ENCODE data around the gene RAB8B.
A peak's percentile ranks its signal among the peaks of the same experiment; 100 is the strongest.

The RAB8B gene

DNA sequence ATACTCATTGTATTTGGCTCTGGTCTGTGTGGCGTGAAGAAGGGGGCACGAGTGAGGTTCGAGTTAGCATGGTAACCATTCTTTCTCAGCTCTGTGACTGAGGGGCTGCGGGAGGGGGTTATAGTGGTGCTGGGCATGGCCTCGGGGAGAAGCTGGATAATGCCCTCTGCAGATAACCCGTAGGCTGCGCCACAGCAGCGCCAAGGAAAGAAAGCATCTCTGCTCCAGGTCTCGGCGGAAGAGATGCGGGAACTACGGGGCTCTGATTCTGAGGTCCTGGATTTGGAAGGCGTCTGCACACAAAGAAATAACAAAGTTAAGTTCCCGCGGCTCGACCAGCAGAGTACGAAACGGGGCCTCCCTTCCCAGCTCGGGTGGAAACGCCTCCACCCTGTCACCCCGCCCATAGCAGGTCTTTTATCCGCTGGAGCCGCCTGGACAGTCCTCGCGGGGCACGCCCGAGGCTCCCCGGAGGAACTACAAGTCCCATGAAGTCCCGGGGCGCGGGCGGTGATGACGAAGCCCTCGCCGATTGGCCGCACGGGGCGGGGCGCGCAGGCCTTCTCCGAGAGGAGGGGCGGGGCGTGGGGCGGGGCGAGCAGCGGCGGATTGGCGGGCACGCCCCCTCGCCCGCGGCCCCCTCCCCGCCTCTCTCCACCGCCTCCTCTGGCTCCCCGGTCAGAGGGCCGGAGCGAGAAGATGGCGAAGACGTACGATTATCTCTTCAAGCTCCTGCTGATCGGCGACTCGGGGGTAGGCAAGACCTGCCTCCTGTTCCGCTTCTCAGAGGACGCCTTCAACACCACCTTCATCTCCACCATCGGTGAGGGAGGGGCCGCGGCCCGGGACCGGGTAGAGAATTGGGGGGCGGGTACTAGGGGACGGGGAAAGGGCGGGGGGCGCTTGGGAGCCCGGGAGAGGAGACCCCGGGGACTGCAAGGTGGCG, at the start of gene RAB8B:
Gene RAB8B, plus strand, starts transcription at position 681 of the 946 bp plus-strand sequence. Its CDS starts 19 bp downstream, at position 700.
- peak; percentile 98 for DNase-seq

DNA sequence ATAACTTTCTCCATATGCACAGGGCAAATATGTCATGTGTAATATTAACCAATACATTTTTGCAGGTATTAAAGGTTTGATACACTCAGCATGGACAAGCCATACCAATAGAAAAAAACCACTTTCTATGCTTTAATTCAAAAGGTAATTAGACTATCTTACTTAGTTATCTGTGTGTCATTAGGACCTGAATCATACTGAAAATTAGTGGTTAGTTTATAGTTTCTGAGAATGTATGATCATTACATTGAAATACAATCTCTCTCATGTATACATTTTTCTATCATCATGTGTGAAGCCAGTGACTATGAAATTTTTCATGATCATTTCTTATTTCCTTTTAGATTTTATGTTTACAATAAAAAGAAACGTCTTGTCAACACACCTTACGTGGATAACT, 48.5 kb upstream of the RAB8B start:
- no peak for DNase-seq

DNA sequence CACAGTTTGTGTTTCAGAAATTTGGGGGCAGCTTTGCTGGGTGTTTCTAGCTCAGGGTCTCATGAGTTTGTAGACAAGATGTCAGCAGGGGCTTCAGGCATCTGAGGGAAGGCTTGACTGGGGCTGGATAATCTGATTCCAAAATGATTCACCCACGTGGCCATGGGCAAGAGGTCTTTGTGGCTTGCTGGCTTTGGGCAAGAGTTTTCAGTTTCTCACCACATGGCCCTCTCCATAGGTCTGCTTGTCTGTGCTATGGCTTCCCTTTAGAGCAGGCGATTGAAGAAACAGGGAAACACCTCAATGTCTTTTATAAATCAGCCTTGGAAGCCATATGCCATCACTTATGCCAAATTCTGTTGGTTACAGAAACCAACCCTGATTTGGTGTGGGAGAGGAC, 44.0 kb upstream of the RAB8B start:
- DNase-seq = no peak

DNA sequence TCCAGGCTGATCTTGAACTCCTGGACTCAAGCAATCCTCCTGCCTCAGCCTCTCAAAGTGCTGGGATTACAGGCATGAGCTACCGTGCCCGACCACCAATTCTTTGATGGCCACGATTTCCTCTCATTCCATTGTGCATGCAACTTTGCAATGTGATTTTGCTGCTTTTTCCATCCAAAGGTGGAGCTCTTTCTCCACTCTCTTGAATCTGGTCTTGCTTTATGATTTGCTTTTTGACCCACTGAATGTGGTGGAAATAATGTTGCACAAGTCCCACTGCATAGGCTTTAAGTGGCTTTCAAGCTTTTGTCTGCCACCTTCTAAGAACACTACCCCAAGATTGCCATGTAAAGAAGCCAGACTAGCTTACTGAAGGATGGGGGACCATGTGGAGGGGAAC, 42.7 kb upstream of the RAB8B start:
- no peak for DNase-seq

DNA sequence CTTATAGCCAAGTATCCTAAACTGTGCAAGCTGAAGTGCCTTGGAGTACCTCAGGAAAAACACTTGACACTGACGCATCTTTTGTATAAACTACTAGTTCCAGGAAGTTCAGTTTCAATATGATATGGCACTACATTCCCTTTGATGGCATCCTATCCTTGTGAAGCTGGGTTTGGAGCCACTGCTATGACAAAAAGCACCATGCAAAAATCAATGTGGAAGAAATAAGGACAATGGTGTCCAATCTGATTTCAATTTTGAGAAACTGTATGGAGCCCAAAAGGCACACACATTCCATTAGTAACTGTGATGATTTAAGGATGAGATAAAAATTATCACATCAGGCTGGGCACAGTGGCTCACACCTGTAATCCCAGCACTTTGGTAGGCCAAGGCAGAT, 37.7 kb upstream of the RAB8B start:
- no peak for DNase-seq

GRCh38 chr15:63155486-63155885, 33.9 kb upstream of the RAB8B start:
- no peak for DNase-seq

DNA sequence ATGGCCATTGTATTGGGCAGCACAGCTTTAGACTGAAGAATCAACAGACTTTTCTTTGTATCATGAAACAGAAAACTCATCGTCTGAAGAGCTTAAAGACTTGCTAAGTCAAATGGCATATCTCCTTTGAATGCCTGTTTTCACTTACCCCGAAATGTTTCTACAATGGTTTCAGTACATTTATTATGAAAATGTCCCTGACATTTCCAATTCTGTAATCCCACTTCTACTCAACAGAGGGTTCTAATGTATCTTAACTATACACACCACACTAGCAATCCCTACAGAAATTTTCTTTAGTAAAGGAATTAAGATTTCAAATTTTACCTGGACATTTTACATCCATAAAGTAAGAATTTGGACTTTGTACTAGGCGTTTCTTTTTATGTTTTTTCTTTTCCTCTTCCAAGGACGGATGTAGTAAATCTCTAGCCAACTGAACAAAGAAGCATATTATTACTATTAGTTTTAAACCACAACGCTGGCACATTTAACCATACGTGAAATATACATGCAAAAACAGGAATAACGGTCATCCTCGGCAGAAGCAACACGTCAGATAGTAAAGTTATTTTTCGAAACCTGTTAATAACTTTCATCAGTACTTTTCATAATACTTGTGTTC, 33.2 kb upstream of the RAB8B start:
- DNase-seq = peak; percentile 35

- DNase-seq = peak; percentile 67
These were observed 32.7 kb upstream of the RAB8B start for GRCh38 chr15:63156755-63157117.

GRCh38 chr15:63157118-63157843, 32.1 kb upstream of the RAB8B start, which contains the start of gene RPS27L:
RPS27L (minus strand) TSS chr15:63157477; CDS start chr15:63157405, 72 bp downstream.
- peak; percentile 94 for DNase-seq

DNA sequence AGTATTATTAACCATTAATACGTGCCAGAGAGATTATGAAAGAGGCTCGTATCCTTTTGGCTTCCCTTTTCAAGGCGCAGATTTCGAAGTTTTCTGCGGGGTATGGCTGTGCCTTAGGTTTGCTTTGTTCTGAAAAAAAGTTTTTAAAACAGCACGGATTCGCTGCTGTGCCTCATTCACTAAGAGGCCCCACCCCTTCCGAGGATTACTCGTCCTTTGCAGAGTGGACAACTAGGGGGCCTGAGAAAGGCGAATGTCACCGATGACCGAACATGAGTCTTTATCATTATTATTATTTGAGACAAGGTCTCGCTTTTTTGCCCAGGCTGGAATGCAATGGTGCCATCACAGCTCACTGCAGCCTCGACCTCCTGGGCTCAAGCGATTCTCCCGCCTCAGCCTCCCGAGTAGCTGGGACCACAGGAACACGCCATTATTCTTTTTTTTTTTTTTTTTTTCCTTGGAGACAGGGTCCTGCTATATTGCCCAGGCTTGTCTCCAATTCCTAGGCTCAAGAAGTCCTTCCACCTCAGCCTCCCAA, 31.4 kb upstream of the RAB8B start:
- peak; percentile 73 for DNase-seq

GRCh38 chr15:63160638-63161037, 28.8 kb upstream of the RAB8B start:
- no peak for DNase-seq

DNA sequence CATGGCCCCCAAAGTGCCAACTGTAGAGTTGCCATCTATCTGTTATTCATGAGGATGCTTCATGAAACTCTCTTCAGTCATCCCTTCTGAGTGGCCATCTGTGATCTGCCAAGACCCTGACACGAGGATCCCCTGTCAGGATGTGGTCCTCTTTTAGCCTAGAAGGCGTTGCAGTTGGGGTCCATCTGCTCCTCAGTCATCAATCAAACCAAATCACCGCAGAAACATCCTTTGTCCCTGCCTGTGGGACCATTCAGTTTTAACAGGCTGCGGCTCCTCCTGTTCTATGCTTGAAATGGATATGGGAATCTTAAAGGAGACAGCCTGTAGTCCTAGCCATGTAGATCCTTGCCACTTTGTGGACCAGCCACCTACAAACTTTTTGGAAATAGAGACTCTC, 26.2 kb upstream of the RAB8B start:
- DNase-seq = no peak

DNA sequence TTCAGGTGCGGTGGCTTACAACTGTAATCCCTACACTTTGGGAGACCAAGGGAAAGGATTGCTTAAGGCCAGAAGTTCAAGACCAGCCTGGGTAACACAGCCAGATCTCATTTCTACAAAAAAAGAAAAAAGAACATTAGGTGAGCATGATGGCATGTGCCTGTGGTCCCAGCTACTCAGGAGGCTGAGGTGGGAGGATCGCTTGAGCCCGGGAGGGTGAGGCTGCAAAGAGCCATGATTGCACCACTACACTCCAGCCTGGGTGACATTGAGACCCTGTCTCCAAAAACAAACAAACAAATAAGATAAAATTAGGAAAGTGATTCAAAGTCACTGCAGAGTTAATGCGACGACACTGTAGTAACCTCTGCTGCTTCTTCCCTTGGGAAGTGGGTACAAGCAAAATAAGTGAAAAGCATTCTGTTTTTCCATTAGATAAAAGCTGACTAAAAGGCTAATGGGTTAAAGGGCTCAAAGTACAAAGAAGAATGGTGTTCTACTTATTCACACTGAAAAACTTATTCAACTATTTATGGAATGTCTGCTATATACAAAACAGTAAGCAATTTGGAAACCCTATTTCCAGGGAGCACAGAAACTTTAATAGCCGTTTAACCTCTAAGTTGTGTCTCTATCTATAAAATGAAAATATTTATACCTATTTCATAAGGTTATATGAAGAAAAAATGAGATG, 24.1 kb upstream of the RAB8B start:
- no peak for DNase-seq

DNA sequence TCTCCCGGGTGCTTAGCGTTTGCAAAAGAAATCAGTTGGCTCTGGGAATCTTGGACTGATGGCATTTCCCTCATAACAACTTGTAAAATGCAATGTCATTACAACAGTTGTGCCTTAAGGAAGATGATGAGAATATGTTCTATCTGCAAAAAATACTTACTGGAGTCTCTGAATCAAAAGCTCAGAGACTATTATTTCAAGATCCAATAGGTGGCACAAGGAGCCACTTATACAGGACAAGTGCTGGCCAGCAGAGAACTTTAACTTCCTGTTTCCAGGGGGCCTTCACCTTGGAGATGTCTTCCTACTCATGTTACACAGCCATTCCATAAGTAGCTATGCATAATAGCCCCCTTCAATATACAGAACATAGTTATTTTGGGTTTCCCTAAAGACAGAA, 23.2 kb upstream of the RAB8B start:
- DNase-seq = peak; percentile 60

DNA sequence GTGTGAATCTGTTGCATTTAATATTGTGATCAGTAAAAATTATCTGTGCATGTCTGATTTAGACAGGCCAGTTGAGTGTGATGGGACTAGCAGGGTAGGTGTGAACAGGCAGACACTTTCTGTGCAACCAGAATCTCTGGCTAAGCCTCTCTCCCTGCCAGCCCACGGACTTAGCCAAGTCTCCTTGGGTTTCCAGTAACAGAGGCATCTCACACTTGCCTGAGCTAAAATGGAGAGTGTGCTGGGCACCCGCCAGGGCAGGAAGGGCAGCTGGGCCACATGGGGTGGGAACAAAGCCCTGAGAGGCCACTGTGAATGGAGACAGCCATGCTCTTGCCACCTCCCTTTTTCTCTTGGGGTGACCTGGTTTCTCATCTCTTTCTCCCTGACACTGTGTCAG, 19.6 kb upstream of the RAB8B start:
- DNase-seq = no peak

DNA sequence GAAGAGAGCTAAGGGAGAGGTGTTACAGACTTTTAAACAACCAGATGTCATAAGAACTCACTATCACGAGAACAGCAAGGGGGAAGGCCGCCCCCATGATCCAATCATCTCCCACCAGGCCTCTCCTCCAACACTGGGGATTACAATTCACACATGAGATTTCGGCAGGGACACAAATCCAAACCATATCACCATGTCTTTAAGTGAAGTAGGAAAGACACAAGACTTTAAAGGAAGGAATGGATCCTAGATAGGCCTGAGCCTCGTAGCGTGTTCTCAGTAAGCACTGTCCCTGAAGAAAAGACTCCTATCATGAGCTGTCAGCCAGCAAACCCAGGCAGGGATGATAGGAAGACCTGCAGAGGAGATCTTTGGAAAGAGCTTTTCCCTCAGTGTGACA, 17.0 kb upstream of the RAB8B start:
- DNase-seq = no peak

DNA sequence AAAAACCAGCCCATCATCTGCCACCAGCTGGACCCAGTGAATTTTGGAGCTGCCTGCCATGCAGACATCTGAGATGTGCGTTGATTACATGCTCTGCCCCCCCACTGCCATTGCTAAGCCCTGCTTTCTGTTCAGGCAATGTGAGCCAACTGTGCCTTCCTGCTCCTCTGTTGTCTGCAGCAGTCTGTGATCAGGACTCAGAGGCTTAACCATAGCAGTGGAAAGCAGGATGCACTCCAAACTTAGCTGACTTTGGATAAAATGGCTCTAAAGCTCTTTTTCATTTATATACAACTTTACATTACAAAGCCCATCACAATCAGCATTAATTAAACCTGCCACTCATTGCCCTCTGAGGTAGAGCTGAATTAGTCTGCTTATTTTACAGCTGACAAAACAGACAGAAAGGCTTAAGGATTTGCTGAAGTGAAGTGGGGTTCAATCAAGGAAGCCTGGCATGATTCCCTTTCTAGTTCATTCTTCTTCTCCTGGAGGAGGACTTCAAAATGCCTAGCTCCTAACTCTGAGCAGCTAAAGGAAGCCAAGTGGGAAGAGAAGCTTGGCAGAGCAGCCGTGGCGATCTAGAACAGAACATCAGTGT, 16.5 kb upstream of the RAB8B start:
- DNase-seq = no peak

GRCh38 chr15:63176302-63176701, 13.1 kb upstream of the RAB8B start:
- no peak for DNase-seq

DNA sequence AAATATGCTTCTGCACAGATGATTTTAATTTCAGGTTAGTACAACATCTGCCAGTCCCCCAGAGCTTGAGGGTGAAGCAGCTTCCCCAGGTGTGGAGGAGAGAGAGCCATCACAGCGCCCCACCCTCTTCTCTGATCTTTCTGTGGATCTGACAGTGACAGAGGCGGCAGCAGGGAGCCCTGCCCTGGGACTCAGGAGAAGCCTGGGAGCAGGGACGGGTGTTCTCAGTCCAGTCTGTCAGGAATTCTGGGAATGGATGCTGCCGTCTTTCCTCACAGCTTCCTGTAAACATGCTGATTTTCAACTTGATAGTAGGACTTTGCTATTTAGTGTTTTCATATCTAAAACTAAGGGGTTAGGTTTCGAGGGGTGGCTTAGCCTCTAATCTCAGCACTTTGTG, 11.4 kb upstream of the RAB8B start:
- no peak for DNase-seq

GRCh38 chr15:63180746-63181145, 8.7 kb upstream of the RAB8B start:
- DNase-seq = no peak

DNA sequence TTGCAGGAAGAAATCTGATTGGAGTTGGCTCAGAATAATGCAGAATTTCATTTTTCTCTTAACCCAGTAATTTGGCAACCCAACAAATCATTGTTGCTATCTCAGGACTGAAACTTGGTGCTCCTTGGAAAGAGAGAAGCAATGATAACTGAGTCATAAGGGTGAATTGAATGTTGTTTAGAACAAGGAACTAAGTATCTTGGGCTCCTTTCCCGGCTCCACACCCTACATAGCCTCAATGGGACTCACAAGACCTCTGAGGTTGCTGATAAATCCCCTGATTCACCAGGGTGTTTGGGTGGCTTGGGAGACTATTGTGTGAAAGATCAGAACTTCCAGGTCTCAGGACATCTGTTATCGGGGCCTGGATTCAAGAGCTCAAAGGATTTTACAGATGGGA, 7.8 kb upstream of the RAB8B start:
- peak; percentile 88 for DNase-seq

- DNase-seq = no peak
These were observed 4.2 kb upstream of the RAB8B start for GRCh38 chr15:63185206-63185605.
